Activated T-helper 1 cell treated with Interleukin-2 at 50 U/mL for 16 hours (primary cell): Measurements from ENCODE around the gene ZNF888.
A peak's percentile ranks its signal among the peaks of the same experiment; 100 is the strongest.
"Not testable (repeated sequence)": the region's sequence is repeated elsewhere in the genome, so short reads cannot be mapped to it uniquely, and the experiment has no call there.

Experiments
- DNase-seq: peaks from one replicate; pipeline ENCODE4 v3.0.0-alpha.2; 2020; ENCODE audit warnings: low read depth

Gene ZNF888

GRCh38 chr19:52922841-52923777, at the start of gene ZNF888:
ZNF888 (minus strand) TSS chr19:52923428; CDS start chr19:52917873, 5,555 bp downstream.
- DNase-seq = peak; percentile 76

- DNase-seq = no peak
Measured at GRCh38 chr19:52967772-52968171, 44.5 kb upstream of the ZNF888 start.

- DNase-seq = no peak
Measured at GRCh38 chr19:52963247-52963618, 40.0 kb upstream of the ZNF888 start.

- DNase-seq = peak; percentile 98
Measured at GRCh38 chr19:52962394-52963246, 39.4 kb upstream of the ZNF888 start, which contains the start of gene ZNF816. ZNF816 (minus strand) TSS chr19:52962881; CDS start chr19:52956089, 6,792 bp downstream.

GRCh38 chr19:52961981-52962380, 38.8 kb upstream of the ZNF888 start:
- no peak for DNase-seq

- DNase-seq = no peak
Measured at GRCh38 chr19:52959613-52960295, 36.5 kb upstream of the ZNF888 start.

- DNase-seq = no peak
Measured at GRCh38 chr19:52957591-52957990, 34.4 kb upstream of the ZNF888 start.

- DNase-seq = no peak
Measured at GRCh38 chr19:52956917-52957316, 33.7 kb upstream of the ZNF888 start.

- no peak for DNase-seq
Measured at GRCh38 chr19:52949422-52949821, 26.2 kb upstream of the ZNF888 start.

- DNase-seq = no peak
Measured at GRCh38 chr19:52948025-52948770, 25.0 kb upstream of the ZNF888 start.

- DNase-seq = no peak
Measured at GRCh38 chr19:52946322-52947310, 23.4 kb upstream of the ZNF888 start.

- DNase-seq = no peak
Measured at GRCh38 chr19:52945652-52946321, 22.6 kb upstream of the ZNF888 start.

GRCh38 chr19:52944703-52945493, 21.7 kb upstream of the ZNF888 start:
- DNase-seq = not testable (repeated sequence)

GRCh38 chr19:52943884-52944643, 20.8 kb upstream of the ZNF888 start:
- DNase-seq = no peak

GRCh38 chr19:52943134-52943883, 20.1 kb upstream of the ZNF888 start:
- DNase-seq = no peak

- peak; percentile 93 for DNase-seq
Measured at GRCh38 chr19:52942386-52943133, 19.3 kb upstream of the ZNF888 start.
